ENCODE data around the gene F13B. TPM values are rescaled to one million over a fixed set of nuclear protein-coding genes. Genes with fewer than 3 reads are reported as not detected.
"Not testable (repeated sequence)": the region's sequence is repeated elsewhere in the genome, so short reads cannot be mapped to it uniquely, and the experiment has no call there.

F13B gene
- not detected for polyA plus RNA-seq (ENCODE audit: insufficient read length in 3 of 3)
- long read RNA-seq, donor 1, result 0 reads
- long read RNA-seq, donor 2, result 0 reads
- long read RNA-seq, donor 3, result 0 reads
- long read RNA-seq, donor 4, result 0 reads
- long read RNA-seq, donor 5, result 0 reads
- long read RNA-seq, donor 6, result 0 reads
- long read RNA-seq, donor 7, result 0 reads
- long read RNA-seq, donor 8, result 0 reads
- long read RNA-seq, donor 9, result 0 reads
- long read RNA-seq, donor 10, result 0 reads
- long read RNA-seq, donor 11, result 0 reads
- long read RNA-seq, donor 12, result 0 reads
- long read RNA-seq, donor 13, result 0 reads
- long read RNA-seq, donor 14, result 0 reads
- long read RNA-seq, donor 15, result 0 reads
- long read RNA-seq, donor 16, result 0 reads

DNA sequence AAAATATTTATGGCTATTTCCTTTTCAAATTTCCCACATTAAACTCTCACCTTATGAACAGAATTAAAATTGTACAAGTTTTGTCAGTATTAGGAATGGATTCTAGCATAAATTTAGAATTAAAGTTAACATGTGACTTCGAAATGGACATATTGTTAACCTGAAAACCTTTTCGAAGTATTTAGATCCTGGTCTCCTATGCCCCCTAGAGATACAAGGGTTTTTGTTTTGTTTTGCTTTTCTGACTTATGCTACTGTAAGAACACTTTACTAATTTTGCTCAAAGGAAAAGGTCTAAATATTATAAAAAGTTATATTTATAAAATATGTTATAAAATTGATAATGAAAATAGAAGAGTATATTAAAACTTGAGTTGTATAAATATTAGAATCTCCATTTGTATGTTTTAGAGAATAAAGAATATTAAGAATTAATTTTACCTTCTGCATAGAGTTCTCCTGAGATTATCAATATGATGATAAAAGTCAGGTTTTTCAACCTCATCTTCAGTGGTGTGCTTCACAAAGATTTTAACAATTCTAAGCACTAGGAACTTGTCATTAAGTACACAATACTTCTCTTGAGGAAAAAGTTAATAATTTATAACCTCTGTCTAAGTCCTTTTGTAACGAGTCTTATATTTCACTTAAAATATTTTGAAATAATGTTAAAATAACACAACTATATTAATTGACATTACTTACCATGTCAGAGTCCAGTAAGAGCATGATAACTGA is at the start of gene F13B:
Gene F13B, minus strand, starts transcription at position 542 of the 738 bp plus-strand sequence. Its CDS starts 37 bp downstream, at position 505.
- no peak for DNase-seq (ENCODE audit: extremely low read depth in 1 of 11, low read depth in 9 of 11, low spot score in 4 of 11)

DNA sequence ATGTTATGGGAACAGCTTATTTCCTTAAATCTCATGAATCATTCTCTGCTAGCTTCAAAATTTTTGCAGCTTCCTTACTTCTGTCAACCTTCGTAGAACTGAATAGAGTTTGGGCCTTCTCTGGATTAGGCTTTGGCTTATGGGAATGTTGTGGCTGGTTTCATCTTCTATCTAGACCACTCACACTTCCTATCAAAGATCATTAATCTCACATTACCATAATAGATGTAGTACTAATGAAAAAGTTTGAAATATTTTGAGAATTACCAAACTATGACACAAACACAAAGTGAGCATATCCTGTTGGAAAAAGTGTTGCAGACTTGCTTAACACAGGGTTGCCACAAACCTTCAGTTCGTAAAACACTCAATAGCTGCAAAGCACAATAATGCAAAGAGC is 49.1 kb upstream of the F13B start:
- no peak for DNase-seq (ENCODE audit: extremely low read depth in 1 of 11, low read depth in 9 of 11, low spot score in 4 of 11)

DNA sequence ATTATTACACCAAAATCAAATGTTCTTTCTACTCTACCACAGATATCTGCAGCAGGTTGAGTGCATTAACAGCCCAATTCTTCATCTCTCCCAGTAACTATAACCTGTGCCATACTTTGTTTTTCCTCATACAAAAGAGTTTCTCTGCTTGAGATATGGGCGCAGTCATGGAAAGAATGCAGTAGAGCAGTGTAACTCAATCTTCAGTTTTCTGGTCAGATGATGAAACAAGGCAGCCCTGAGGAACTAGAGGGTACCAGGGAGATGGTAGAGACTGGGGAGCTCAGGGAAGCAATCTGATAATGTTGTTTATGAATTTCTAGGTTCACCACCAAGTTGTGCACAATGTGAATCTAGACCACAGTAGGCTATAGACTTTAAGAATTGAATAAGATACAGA is 39.8 kb upstream of the F13B start:
- no peak for DNase-seq (ENCODE audit: extremely low read depth in 1 of 11, low read depth in 9 of 11, low spot score in 4 of 11)

DNA sequence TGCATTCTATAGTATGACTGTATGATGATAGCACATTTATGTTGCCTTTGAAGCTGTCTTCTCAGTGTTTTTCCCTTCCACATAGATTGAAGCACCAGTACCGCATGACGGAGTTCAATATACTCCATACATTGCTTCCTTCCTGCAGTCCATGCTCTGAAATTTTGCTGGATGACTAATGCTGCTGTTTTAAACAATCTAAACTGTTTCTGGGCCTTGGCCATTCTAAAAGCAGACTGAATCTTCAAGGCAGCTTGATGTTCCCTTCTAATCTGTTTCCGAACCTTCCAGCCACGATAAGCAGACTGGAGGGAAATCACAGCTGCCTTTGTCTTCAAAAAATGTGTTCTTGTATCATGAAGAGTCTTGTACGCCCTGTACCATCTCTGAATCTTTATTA is 36.2 kb upstream of the F13B start:
- DNase-seq (ENCODE audit: extremely low read depth in 1 of 11, low read depth in 9 of 11, low spot score in 4 of 11), result no peak

DNA sequence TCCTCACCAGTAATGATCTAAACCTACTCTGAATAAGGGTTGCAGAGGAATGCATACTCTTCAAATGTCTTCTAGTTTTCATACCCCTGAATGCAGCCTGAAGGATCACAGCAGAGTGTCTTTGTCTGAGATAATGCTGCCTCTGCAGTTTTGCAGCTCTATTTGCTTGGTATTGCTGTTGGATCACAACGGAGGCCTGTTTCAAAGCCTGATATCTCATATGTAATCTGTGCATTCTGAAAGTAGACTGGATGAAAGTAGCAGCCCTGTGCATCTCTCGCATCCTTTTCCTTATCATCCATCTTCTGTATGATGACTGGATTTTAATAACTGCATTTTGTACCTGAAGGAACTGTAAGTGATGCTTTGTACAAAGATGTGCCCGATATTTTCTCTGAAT is 34.9 kb upstream of the F13B start:
- no peak for DNase-seq (ENCODE audit: extremely low read depth in 1 of 11, low read depth in 9 of 11, low spot score in 4 of 11)

DNA sequence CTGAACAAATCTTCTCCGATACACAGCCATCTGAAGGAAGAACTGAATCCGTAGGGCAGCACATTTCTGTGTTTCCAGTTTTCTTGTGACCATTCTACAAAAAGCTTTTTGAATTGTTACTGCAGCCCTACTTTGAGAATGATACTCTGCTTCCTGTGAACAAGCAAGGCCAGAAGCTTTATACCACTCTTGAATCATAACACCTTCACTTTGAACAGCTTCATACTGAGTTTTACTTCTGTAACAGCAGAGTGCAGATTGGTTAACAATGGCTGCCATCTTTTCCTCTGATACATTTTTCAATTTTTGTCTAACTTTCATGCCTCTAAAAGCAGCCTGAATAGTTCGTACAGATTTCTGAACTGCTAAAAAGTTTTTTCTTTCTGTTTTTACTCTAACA is 33.6 kb upstream of the F13B start:
- DNase-seq (ENCODE audit: extremely low read depth in 1 of 11, low read depth in 9 of 11, low spot score in 4 of 11), result no peak

GRCh38 chr1:197099444-197099843 is 32.4 kb upstream of the F13B start:
- no peak for DNase-seq (ENCODE audit: extremely low read depth in 1 of 11, low read depth in 9 of 11, low spot score in 4 of 11)

DNA sequence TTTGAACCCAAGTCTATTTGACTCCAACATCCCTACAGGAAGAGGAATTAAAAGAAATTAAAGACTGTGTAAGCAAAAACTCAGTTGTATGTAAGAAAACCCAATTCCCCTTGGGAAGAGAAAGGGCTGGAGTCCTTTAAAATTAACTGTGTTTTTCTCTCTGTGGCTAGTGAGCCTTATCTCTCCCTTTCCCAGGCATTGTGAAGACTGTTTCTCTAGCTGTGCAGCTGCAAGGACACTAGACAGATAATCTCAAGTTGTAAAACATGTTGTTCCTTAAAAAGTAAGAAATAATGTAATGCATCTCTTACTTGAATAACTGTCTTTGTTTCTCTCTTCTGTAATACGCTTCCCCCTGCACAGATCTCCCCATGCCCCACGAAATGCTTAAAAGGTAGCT is 29.9 kb upstream of the F13B start:
- DNase-seq (ENCODE audit: extremely low read depth in 1 of 11, low read depth in 9 of 11, low spot score in 4 of 11), result not testable (repeated sequence)

GRCh38 chr1:197096137-197096536 is 29.1 kb upstream of the F13B start:
- DNase-seq (ENCODE audit: extremely low read depth in 1 of 11, low read depth in 9 of 11, low spot score in 4 of 11), result no peak

DNA sequence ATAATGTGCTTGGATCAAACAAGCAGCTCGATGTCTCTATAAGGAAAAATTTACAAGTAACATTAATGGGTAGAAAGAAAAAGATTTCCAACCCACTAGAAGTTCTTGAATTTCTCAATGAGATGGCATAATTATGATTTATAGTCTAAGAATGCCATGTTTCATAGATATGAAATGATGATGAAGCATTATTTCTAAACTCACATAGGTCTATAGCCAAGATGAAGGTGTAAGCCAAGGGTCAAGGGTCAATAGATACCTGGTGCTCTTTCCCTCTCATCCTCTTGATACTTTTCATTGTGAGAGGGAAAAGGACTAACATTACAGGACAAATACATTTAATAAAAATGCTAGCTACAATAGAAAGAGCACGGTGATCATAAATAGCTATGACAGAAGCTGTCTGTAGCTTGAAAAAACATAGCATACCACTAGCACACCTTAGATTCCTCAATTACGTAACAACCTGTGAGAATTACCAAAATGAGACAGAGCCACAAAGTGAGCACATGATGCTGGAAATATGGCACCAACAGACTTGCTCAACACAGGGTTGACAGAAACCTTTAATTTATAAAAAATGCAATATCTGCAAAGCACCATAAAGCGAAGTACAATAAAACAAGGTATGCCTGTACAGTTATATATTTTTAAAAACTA is 26.3 kb upstream of the F13B start:
- no peak for DNase-seq (ENCODE audit: extremely low read depth in 1 of 11, low read depth in 9 of 11, low spot score in 4 of 11)

DNA sequence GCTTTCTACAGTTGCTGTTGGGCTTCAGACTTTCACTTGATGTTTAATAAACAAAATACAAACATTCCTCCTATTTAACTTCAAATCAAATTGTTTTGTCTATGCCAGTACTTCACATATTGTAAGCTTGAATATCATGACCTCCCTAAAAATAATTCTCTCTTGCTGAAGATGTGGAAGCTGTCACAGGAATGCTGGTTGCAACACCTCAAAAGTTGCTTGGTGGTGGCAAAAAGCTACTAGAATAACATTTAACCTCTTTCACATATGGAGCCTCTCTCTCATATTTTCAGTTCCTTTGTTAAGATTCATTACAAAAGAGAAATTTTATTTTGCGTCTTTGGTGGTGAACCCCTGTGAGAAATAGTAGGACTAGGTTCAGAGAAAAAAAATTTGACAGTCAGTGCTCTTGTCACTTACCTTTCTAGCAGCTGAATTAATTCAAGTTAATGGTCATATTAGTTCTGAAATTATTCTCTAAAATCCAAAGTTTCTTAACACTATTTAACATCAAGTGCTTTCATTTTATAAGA is 25.5 kb upstream of the F13B start:
- no peak for DNase-seq (ENCODE audit: extremely low read depth in 1 of 11, low read depth in 9 of 11, low spot score in 4 of 11)

DNA sequence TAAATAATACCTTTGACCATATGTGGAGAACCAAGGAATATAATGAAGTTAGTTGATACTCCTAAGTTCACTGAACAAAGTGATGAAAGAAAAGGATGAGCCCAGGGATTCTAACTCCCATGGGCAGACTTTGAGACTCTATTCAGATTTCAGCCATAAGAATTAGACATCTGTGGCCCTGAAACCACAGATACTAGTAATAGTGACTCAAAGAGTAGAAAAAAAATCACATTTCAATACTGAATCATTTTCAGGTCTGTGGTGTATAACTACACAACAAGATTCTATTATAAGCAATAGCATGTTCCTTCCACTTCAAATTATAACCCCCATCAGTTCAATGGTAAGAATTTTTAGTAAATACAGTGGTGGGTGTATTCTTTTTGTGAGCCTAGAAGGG is 16.4 kb upstream of the F13B start:
- DNase-seq (ENCODE audit: extremely low read depth in 1 of 11, low read depth in 9 of 11, low spot score in 4 of 11), result no peak

- DNase-seq (ENCODE audit: extremely low read depth in 1 of 11, low read depth in 9 of 11, low spot score in 4 of 11), result no peak
These were observed 14.2 kb upstream of the F13B start for GRCh38 chr1:197081117-197081753.

- DNase-seq (ENCODE audit: extremely low read depth in 1 of 11, low read depth in 9 of 11, low spot score in 4 of 11), result no peak
These were observed 13.3 kb upstream of the F13B start for GRCh38 chr1:197080323-197080722.

GRCh38 chr1:197076585-197076984 is 9.5 kb upstream of the F13B start:
- no peak for DNase-seq (ENCODE audit: extremely low read depth in 1 of 11, low read depth in 9 of 11, low spot score in 4 of 11)

DNA sequence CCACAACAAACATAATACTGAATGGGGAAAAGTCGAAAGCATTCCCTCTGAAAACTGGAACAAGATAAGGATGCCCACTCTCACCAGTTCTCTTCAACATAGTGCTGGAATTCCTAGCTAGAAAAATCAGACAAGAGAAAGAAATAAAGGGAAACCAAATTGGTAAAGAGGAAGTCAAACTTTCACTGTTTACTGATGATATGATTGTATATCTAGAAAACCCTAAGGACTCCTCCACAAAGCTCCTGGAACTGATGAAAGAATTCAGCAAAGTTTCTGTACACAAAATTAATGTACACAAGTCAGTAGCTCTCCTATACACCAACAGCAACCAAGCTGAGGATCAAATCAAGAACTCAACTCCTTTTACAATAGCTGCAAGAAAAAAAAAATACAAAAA is 6.9 kb upstream of the F13B start:
- no peak for DNase-seq (ENCODE audit: extremely low read depth in 1 of 11, low read depth in 9 of 11, low spot score in 4 of 11)

- no peak for DNase-seq (ENCODE audit: extremely low read depth in 1 of 11, low read depth in 9 of 11, low spot score in 4 of 11)
These were observed 378 bp upstream of the F13B start for GRCh38 chr1:197067457-197067818.

DNA sequence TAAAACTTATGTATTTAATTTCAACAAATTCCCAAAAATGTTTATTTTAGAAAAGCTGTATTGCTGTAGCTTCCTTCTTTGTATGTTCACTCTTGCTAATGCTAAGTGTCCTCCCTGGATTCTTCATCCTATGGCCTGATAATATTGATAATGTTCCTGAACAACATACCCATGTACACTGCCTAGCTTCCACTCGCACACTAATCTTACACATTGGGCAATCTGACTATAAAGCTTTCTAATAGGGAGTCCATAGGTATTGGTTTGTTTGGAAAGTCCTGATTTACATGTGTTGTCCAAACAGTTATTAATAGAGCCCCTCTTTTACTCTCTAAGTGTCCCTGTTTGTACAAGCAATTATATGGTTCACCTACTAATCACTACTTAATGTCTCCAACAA is 783 bp downstream of the F13B start:
- no peak for DNase-seq (ENCODE audit: extremely low read depth in 1 of 11, low read depth in 9 of 11, low spot score in 4 of 11)

- DNase-seq (ENCODE audit: extremely low read depth in 1 of 11, low read depth in 9 of 11, low spot score in 4 of 11), result no peak
These were observed 1.5 kb downstream of the F13B start for GRCh38 chr1:197065559-197065958.

- DNase-seq (ENCODE audit: extremely low read depth in 1 of 11, low read depth in 9 of 11, low spot score in 4 of 11), result no peak
These were observed 3.8 kb downstream of the F13B start for GRCh38 chr1:197063212-197063611.
